Left forelimb (tissue), 1 donor: ENCODE results near the gene NFE2L1.
A peak's percentile ranks its signal among the peaks of the same experiment; 100 is the strongest.
"Not testable (repeated sequence)": the region's sequence is repeated elsewhere in the genome, so short reads cannot be mapped to it uniquely, and the experiment has no call there.

Experiments
- DNase-seq: peaks from one replicate; pipeline ENCODE4 v3.0.0-alpha.2; 2018; ENCODE audit warnings: low spot score

NFE2L1 gene, protein sequence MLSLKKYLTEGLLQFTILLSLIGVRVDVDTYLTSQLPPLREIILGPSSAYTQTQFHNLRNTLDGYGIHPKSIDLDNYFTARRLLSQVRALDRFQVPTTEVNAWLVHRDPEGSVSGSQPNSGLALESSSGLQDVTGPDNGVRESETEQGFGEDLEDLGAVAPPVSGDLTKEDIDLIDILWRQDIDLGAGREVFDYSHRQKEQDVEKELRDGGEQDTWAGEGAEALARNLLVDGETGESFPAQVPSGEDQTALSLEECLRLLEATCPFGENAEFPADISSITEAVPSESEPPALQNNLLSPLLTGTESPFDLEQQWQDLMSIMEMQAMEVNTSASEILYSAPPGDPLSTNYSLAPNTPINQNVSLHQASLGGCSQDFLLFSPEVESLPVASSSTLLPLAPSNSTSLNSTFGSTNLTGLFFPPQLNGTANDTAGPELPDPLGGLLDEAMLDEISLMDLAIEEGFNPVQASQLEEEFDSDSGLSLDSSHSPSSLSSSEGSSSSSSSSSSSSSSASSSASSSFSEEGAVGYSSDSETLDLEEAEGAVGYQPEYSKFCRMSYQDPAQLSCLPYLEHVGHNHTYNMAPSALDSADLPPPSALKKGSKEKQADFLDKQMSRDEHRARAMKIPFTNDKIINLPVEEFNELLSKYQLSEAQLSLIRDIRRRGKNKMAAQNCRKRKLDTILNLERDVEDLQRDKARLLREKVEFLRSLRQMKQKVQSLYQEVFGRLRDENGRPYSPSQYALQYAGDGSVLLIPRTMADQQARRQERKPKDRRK

DNA sequence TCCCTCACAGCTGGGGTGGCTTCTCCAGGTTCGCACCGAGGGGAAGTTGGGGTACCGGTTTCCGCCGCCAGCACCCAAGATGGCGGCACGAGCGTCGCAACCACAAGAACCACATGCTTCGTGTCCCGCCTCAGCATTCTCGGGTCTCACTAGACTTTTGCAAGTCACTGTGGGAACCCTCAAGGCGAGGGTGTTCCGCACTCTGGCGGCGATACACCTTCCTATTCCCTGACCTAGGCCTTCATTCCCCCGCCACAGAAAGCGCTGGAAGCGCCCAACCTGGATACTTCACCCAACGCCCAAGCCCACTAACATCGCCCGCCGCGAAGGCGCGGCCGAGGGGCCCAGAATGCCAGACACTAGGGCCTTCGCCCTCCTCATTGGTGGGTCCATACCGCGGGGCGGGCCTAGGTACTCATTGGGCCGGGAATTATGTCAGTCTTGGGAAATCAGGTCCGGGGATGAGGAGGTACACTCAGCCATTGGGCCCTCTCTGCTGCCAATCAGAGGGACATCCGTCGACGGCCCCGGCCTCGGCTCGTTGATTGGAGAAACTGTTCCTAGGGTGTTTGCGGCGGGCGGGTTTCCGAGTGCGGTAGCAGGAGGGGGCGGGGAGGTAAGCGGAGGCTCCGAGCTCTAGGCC, at the start of gene NFE2L1:
Gene NFE2L1, plus strand, starts transcription at position 619 of the 643 bp plus-strand sequence. CDS start 2,760 bp downstream, outside the sequence.
- DNase-seq = peak; percentile 98

DNA sequence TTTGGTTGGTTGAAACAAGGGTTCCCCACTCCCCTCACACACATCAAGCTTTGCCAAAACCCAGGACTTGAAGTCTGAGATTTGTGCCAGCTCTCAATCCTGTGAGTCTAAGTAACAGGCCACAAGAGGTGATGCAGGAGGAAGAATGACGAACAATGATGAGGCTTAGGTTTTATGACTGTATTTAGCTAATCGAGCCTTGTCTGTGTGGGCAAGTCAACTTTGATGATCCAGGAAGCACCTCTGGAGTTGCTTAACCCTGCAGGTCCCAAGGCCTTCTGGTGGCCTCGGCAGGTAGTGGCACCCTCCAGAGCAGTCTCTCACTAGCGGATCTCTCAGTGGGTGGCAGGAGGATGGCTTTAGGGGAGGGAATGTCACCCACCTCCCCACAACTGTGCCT, 48.6 kb upstream of the NFE2L1 start:
- DNase-seq = no peak

DNA sequence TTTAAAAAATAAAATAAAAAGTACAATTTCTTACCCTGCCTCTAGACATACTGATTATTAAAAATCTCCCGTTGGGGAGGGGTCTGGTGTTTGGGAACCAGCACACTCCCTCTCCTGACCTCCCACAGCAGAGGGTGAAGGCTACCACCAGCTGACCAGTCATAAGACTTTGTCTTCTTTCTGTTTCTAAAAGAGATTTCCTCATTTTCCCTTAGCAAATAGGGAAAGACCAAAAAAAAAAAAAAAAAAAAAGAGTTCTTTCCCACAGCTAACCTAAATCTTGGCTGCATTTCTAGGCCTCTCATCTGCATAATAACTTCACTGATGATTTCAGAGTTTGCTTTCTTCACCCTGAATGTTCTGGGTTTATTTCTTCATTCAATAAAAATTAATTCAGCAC, 47.0 kb upstream of the NFE2L1 start:
- DNase-seq = no peak

DNA sequence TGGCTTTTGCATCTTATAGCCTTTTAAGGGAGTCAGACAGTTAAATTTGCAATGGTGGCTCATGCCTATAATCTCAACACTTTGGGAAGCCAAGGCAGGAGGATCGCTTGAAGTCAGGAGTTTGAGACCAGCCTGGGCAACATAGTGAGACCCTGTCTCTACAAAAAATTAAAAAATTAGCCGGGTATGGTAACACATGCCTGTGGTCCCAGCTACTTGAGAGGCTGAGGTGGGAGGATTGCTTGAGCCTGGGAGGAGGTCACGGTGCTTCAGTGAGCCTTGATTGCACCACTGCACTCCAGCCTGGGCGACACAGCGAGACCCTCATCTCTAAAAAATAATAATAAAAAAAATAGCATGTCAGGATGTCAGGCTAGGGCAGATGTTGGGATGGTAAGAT, 46.5 kb upstream of the NFE2L1 start:
- DNase-seq = not testable (repeated sequence)

DNA sequence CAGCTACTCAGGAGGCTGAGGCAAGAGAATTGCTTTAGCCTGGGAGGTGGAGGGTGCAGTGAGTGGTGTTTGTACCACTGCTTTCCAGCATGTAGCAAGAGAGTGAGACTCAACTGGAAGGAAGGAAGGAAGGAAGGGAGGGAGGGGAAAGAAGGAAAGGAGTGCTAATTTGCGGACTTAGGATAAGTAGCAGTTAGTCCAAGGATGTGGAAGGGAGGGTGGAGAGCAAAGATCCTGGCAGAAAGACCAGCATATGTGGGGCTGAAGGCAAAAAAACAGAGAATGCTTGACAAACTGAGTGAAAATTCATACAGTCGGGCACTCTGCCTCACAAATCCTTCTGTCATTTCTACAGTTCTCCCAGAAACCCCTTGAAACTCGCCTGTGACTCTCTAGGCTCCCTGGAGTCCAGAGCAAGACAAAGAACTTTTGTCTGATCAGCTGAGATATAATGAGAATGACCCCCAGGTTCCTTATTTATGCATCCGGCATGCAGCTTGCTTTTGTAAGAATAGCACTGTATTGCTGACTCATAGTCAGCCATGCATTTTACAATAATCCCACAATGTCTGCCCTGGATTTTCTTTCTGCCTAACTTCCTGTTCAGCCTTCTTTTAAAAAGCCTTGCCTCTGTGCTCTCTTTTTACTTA, 45.8 kb upstream of the NFE2L1 start:
- DNase-seq = no peak

DNA sequence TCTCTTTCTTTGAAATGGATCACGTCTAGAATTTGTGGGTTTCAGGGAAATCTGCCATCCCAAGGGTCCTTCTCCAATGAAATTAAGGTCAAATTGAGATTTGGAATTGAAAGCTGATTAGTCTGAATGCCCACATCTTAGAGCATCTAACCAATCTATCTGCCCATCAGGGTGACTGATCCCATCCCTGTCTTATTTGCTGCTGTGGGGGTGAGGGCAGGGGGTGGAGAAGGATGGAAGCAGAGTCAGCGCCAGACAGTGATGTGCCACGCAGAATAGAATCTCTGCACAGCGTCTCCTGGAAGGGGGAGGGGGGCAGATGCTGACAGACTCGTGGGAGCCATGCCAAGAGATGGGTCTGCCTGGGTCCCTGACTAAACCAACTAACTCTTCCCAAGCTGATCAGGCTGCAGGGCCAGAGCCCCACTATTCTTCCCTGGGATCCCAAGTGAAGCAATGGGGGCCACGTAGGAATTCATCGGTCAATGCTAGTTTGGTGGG, 45.2 kb upstream of the NFE2L1 start:
- DNase-seq = no peak

DNA sequence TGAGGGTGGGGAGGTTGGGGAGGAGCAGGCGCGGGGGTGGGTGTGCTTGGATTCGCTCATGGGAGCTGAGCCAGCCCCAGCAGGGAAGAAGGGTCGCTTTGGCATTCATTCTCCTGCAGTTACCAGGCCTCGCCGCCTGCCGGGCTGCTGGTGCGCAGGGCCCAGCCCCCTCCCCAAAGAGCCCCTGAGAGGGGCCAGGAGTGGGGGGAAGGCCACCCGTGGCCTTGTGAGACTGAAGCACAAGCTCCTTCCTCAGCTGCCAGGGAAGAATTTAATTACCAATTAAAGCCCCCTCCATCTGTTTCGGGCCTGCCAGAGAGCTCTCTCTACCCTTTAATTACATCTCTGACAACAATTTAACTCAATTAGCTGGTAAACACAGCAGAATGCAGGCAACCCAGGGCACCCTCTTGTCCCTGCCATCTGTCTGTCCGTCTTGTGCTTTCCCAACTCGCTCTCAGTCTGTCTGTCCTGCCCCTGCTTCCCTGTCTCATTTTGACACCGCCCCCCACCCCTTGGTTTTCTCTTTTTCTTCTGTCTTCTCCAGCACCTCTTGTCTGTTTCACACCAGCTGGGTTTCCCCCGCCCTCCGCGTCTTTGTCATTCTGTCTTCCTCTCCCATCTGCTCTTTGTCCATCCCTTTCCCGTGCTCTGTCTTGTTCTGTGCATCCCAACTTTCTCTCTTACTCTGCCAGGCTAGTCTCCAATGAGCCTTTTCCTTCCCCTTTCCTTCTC, 44.6 kb upstream of the NFE2L1 start:
- DNase-seq = no peak

DNA sequence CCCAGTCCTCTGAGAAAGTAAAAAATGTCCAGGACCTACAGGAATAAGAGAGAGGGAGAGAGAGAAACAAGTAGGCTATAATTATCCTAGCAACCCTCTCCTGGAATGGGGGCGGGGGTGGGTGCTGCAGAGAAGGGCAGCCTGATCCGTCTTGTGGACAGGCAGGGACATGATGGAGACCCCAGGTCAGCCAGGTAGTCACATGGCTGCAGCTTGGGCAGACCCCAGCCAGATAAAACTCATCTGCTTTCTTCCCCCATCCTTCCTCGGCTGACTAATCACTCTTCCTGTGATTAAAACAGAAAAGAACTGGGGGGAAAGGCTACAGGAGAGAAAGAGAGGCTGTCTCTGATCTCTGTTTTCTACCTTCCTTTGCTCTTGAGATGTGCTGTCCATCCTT, 43.2 kb upstream of the NFE2L1 start:
- DNase-seq = no peak

DNA sequence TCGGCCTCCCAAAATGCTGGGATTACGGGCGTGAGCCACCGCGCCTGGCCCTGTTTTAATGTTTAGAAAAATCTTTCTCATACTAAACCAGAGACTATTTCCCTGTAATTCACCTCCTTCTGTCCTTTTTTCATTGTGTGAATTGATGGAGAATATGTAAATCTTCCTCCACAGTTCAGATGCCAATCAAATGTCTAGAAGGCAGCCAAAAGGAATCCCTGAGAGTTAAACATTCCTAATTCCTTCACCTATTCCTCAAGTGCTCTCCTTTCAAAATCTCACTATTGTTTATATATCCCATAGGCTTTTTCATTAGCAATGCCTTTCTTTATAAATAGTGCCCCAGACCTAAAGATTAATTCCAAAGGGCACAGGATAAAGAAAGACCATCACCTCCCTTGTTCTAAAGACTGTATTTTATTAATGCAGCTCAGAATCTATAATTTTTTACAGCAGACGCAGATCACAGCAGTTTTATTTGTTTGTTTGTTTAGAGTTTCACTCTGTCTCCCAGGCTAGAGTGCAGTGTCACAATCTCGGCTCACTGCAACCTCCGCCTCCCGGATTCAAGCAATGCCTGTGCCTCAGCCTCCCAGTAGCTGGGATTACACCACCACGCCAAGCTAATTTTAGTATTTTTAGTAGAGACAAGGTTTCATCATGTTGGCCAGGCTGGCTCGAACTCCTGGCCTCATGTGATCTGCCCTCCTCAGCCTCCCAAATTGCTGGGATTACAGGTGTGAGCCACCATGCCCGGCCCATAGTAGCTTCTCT, 41.0 kb upstream of the NFE2L1 start:
- no peak for DNase-seq

DNA sequence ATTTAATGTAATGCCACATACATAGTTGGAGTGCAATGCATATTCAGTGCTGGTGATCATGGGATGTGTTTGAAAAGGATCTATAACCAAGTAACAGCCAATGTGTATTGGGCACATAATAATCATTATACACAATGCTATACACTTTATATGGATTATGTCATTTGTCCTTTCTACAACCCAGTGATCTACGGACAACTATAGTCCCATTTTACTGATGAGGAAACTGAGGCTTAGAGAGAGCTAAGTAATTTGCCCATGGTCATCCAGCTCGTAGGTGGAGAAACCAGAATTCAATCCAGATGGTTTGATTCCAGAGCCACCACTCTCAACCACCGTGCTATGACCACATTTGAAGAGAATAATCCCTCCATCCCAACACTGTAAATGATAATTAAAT, 38.0 kb upstream of the NFE2L1 start:
- DNase-seq = no peak

DNA sequence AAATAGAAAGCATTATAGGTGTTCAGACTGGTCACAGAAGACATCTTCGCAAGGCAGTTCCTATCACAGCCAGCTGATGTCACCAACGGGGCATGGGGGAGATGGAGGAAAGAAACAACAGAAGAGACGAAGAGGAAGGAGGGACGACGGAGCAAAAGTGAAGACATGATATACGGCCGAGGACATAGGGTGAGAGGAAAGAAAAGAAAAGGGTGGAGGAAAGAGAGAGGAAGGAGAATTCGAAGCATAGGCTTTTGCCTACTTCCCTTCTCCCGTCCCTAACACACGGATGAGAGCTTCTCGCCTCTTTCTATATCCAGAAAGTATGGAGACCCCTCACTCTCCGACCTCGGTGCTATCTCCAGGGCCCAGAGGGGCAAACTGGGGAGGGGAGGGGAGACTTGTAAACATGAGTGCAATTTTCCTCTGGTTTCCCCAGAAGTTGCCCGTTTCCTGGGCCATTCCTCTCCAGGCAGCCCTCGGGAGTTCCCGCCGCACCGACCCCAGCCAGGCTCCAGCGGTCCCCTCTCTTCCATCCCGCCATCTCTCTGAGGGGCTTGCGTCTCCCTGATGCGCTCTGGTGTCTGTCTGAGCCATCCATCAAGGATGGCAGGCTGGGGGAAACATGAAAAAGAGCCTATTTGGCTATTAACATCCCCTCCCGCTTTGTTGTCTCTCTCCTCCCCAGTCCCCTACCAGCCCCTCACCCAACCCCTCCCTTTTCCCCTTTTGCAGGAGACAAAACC, 36.6 kb upstream of the NFE2L1 start:
- DNase-seq = no peak

DNA sequence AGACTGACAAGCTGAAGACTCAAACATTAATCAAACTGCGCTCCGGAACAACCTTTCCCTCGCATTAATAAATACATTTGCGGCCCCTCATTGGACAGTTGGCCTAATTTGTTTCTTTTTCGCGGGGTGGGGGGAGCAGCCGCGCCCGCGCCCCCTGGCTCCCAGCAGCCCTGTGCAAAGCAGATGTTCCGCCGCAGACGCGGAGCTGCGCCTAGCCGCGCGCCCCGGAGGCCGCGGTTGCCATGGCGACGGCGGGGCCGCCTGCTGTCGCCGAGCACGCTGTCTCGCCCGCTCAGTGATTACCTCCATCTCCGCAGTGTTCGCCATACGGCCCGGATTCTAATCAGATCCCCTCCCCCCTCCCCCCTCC, 36.0 kb upstream of the NFE2L1 start:
- DNase-seq = peak; percentile 79

DNA sequence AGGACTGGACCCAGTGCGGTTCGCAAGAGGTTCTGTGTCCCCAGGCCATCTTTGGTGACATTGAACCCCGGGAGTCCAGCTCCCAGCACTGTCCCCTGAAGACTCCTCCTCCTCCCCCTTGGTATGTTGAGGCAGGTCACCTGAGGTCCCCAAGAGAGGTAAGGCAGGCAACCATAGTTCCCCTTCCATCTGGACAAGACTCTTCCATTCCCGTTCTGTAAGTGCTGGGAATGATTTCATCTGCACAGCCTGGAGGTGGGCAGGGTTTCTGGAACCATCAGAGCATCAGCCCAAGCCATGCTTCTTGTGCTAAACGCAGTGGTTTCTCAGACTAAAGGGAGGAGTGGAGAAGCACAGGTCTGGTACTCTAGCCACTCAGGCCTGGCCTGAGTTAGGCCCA, 35.5 kb upstream of the NFE2L1 start:
- no peak for DNase-seq

DNA sequence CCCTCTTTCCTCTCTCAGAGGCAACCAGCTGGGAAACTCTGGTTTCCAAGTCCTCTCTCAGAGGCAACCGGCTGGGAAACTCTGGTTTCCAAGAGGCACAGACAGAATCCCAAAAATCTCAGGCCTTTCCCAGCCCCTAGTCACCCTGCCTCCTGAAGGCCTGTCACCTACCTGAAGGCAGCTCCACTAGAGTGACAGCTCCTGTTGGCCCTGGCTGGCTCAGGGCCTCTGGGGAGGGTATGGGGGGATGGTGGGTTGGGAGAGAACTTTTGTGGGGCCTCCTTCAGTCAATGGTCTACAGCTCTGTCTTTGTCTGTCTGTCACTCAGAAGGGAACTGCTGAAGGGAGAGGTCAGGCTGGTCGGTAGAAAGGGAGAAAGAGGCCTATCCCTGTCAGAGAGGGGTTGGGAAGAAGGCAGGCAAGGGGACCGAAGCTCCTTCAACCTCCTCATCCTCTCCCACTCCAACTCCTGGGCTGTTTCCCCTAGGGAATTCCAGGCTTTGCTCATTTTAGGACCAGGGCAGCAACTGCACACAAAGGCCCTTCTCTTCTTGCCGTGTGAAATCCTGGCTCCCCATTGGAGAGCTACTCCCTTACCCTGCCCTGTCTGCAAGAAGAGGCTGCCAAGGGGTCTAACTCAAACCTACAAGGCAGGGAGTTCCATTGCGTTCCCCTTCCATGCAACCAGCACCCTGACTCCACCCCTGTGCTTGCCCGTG, 34.1 kb upstream of the NFE2L1 start:
- no peak for DNase-seq

DNA sequence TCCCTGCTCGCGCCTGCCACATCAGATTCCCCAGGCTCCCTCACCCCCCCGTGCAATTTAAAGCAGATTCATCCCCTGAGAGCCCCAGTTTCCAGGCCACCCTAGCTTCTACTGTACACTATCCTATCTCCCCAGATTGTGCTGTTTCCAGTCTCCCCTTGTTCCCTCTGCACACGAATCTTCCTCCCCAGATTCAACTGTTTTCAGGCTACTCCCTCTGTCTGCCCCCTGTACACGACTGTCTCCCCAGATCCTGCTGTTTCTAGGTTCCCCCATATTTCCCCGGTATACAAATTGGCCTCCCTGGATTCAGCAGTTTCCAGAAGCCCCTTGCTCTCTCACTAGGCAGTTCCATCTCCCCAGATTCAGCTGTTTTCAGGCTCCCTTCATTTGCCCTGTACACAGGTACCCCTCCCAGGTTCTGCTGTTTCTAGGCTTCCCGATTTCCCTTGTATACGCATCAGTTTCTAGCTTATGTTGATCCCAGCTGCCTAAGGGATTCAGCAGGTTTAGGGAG, 33.5 kb upstream of the NFE2L1 start:
- DNase-seq = no peak

DNA sequence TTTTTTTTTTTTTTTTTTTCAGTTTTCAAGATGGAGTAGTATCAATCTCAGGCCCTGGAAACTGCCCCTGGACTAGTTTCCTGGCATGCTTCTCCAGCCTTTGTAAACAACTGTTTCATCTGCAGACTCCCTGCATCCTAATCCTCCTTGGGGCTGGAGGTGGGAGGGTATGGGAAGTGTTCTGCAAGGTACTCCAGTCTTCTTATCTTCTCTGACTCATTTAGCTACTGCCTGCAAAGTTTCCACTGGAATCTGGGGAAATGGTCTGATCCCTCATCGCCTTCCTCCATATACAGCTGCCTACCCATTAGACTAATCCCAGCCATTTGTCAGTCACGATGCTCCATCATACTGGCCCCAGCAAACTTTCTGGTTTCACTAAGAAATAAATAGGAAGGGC, 32.0 kb upstream of the NFE2L1 start:
- no peak for DNase-seq

DNA sequence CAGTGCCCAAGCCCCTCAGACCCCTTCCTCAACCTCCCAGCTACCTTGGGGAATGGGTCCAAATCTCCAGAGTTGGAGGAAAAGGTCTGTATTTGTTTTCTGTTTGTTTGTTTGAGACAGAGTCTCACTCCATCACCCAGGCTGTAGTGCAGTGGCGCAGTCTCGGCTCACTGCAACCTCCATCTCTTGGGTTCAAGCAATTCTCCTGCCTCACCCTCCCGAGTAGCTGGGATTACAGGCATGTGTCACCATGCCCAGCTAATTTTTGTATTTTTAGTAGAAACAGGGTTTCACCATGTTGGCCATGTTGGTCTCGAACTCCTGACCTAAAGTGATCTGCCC, 30.4 kb upstream of the NFE2L1 start:
- DNase-seq = not testable (repeated sequence)

DNA sequence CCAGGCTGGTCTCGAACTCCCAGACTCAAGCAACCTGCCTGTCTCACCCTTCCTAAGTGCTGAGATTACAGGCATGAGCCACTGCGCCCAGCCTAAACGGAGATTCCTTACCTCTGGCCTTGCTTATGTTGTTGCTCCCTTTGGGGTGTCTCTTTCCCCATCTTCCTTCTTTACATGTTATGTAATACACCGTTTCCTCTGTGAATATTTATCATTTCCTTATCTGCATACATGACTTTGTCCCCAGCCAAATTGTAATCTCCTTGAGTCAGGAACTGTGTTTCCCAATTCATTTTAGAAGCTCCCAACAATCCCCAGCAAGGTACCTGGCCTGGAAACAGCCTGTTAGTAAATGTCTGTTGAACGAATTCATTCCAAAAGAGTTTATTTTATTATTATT, 26.2 kb upstream of the NFE2L1 start:
- no peak for DNase-seq

DNA sequence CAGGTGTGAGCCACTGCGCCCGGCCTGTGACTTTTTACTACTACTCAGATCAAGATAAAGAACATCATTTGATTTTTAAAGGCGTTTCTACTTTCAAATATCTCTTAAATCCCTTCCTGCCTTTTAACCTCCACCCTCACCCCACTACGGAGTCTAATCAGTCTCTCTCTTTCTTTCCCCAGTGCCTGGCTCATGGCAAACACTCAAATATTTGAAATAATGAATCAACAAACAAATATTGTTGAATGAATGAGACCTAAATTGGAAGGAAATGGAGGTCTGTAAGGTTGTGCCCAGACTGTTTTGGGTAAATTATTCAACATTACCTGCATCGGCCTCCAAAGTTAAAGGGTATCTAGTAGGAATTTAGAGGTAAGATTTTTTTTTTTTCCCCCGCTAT, 25.3 kb upstream of the NFE2L1 start:
- DNase-seq = no peak
